ENCODE results near the gene POLE.

DNA sequence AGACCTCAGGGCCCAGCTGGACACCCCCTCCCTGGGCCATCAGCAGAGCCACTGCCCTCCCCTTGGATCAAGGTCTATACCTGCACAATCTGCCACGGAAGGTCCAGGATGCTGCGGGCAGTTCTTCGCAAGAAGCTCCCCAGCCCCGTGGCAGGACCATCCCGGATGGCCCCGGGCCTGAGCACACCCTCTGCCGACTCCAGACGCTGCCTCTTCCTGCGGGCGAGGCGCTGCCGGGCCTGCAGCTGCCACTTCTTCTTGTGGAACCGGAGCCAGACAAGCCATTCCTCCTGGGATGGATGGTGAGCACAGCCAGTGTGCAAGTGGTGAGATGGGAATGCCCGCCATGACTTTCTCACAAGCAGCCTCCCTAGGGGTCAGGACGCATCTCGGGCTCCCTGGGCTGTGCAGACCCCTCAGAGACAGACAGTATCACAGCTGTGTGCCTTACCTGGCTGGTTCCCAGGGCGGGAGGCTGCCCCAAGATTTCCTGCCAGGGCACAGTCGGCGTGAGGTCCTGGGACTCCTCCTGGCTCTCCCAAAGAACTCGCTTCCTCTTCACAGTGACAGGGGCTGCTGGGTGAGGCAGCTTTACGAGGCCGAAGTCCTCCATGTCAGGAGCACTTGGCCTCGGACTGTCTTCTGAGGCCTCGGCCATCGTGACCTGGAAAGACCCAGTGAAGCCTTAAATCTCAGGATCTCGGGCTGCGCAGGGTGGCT lies 37.8 kb downstream of the POLE start:
- TF ChIP-seq CEBPB (IDR thresholded peaks at IDR 0.05; ENCODE audit: borderline replicate concordance in 1 of 2, low read depth in 2 of 2, low read length in 2 of 2) (no peak), TBL1XR1 (IDR thresholded peaks at IDR 0.05; ENCODE audit: low read depth, low read length) (no peak), EZH2 (IDR thresholded peaks at IDR 0.05; ENCODE audit: borderline replicate concordance, control insufficient read depth, low read depth, low read length) (no peak), CTCF (IDR thresholded peaks at IDR 0.05 in 2 of 3, conservative IDR thresholded peaks at IDR 0.05 in 1 of 3; ENCODE audit: control insufficient read depth in 2 of 3, extremely low read depth in 1 of 3, insufficient read depth in 1 of 3, low read depth in 3 of 3, low read length in 3 of 3) (no peak)
- TF ChIP-seq, protein P1, sequence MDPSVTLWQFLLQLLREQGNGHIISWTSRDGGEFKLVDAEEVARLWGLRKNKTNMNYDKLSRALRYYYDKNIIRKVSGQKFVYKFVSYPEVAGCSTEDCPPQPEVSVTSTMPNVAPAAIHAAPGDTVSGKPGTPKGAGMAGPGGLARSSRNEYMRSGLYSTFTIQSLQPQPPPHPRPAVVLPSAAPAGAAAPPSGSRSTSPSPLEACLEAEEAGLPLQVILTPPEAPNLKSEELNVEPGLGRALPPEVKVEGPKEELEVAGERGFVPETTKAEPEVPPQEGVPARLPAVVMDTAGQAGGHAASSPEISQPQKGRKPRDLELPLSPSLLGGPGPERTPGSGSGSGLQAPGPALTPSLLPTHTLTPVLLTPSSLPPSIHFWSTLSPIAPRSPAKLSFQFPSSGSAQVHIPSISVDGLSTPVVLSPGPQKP (IDR thresholded peaks at IDR 0.05; ENCODE audit: low read depth, low read length), result no peak

Data from GM12878 (cell line).